BE2C (cell line): ENCODE measurements around the gene PLCB4.

Experiments
- DNase-seq: peaks from one replicate; pipeline ENCODE4 v3.0.0-alpha.2; 2020
- H3K27me3 ChIP-seq: fragments of 250-450 bp; sonication (Bioruptor Pico); 2 replicates; pipeline ENCODE4 v1.5.1; 2020; ENCODE audit warnings: mild to moderate bottlenecking
- H3K36me3 ChIP-seq: fragments of 250-450 bp; sonication (Bioruptor Pico); 2 replicates; pipeline ENCODE4 v1.5.1; 2020; ENCODE audit warnings: mild to moderate bottlenecking
- H3K4me1 ChIP-seq: fragments of 250-450 bp; sonication (Bioruptor Pico); 2 replicates; pipeline ENCODE4 v1.5.1; 2020
- H3K4me3 ChIP-seq: 2 replicates; pipeline ENCODE4 v1.5.1; 2011; ENCODE audit warnings: low read depth, low read length
- H3K9me3 ChIP-seq: fragments of 250-450 bp; sonication (Bioruptor Pico); 2 replicates; pipeline ENCODE4 v1.5.1; 2020
- CTCF ChIP-seq: IDR thresholded peaks from 2 replicates; pipeline ENCODE4 v1.5.1; 2012; ENCODE audit warnings: mild to moderate bottlenecking, low read depth, low read length

The PLCB4 gene

DNA sequence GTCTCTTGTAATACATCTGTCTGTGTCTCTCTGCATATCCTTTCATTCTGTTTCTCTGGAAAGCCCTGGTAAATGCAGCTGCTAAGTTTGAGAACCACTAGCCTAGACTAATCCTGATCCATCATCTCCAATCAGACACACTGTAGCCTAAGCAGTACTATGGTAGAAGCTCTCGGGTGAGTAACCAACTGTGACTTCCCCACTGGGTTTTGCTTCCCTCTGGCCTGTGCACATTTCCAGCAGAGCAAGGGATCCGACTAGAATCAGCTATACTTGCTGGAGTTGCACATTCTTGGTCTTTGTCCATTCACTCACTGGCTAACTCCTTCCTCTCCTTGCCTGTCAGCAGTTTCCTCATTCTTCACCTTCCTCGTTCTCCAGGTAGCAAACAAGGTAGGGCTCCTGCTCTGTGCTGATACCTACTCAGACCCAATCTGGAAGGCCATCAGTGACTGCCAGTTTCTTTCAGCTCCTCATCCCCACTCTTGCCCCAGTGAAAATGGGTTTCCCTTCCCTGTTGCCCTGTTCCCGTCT is 184.2 kb downstream of the PLCB4 start:
- H3K27me3 ChIP-seq = no peaks in the 10 kb centered on the region
- peaks cover 8% of the 10 kb centered on the region for H3K4me1 ChIP-seq
- H3K4me3 ChIP-seq = no peak overlapping the region
- no peak for TF ChIP-seq CTCF
- H3K36me3 ChIP-seq = no peaks in the 10 kb centered on the region; the same call in 1 of the 2 replicates
- DNase-seq = no peak
- H3K9me3 ChIP-seq = no peaks in the 10 kb centered on the region

GRCh38 chr20:9255171-9255570 is 186.3 kb downstream of the PLCB4 start:
- Histone ChIP-seq H3K4me1 (peaks cover 8% of the 10 kb centered on the region), H3K9me3 (no peaks in the 10 kb centered on the region), H3K36me3 (no peaks in the 10 kb centered on the region; the same call in 1 of the 2 replicates), H3K27me3 (no peaks in the 10 kb centered on the region), H3K4me3 (no peak overlapping the region)
- no peak for TF ChIP-seq CTCF
- DNase-seq = no peak

GRCh38 chr20:9256393-9256792 is 187.5 kb downstream of the PLCB4 start:
- Histone ChIP-seq H3K27me3 (no peaks in the 10 kb centered on the region), H3K4me3 (no peak overlapping the region), H3K4me1 (peaks cover 8% of the 10 kb centered on the region), H3K36me3 (no peaks in the 10 kb centered on the region; the same call in 1 of the 2 replicates), H3K9me3 (no peaks in the 10 kb centered on the region)
- DNase-seq = no peak
- TF ChIP-seq CTCF = no peak

DNA sequence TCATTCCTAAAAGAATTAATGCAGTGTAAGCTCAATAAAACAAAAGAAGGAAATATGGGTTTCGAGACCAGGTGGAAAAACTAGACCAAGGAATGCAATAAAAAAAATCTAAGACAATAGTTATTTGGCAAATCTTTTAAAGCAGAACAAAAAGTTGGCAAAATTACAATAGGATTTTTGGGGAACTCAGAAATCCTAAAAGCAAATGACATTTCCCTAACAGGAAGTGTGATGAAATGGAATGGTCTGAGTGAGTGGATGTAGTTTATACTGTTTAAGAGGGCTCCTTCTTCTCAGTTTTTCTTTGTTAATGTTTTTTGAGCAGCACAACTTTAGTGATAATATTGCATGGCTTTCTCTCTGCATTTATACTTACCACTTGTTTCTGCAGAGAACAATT is 190.0 kb downstream of the PLCB4 start:
- no peak for TF ChIP-seq CTCF
- no peaks in the 10 kb centered on the region for H3K27me3 ChIP-seq
- no peak overlapping the region for H3K4me3 ChIP-seq
- H3K36me3 ChIP-seq = no peaks in the 10 kb centered on the region
- peaks cover 17% of the 10 kb centered on the region for H3K4me1 ChIP-seq
- no peaks in the 10 kb centered on the region for H3K9me3 ChIP-seq
- DNase-seq = no peak

- no peaks in the 10 kb centered on the region for H3K27me3 ChIP-seq
- TF ChIP-seq CTCF = no peak
- no peak for DNase-seq
- H3K4me1 ChIP-seq = peaks cover 17% of the 10 kb centered on the region
- H3K4me3 ChIP-seq = no peak overlapping the region
- H3K36me3 ChIP-seq = no peaks in the 10 kb centered on the region
- H3K9me3 ChIP-seq = no peaks in the 10 kb centered on the region
These were observed 191.1 kb downstream of the PLCB4 start for GRCh38 chr20:9260027-9260426.

DNA sequence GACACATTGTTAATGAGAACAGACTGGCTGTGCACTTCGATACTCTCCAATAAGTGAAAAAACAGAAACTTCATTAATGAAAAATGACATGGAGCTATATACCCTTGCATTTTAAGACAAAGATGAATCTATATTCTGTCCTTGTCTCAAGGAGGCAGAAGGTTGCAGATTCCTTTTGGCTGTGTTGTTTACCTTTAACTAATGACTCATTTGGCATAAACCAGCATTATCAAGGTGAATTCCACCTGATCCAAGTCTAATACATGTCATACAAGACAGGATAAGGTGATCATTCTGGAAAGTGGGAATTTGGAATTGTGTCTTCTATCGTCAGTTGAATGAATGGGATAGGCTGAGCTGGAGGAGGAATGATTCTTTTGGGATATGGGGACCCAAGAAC is 192.9 kb downstream of the PLCB4 start:
- H3K27me3 ChIP-seq = no peaks in the 10 kb centered on the region
- H3K4me3 ChIP-seq = no peak overlapping the region
- H3K9me3 ChIP-seq = no peaks in the 10 kb centered on the region
- TF ChIP-seq CTCF = no peak
- H3K36me3 ChIP-seq = no peaks in the 10 kb centered on the region
- peaks cover 9% of the 10 kb centered on the region; the same call in 1 of the 2 replicates for H3K4me1 ChIP-seq
- DNase-seq = no peak
